Sigmoid colon (tissue), 4 donors: ENCODE data around the gene NUPR1.

Experiments
- CTCF ChIP-seq, 4 experiments: fragments of 450-650 bp in 3 of 4; fragments of 200-600 bp in 1 of 4; IDR thresholded peaks; one replicate each; pipeline ENCODE4 v1.5.1; 2016 to 2019; ENCODE audit warnings: antibody characterized with exemption in 4 of 4, mild to moderate bottlenecking in 3 of 4, moderate library complexity in 2 of 4
- POLR2A ChIP-seq, 2 donors: fragments of 450-650 bp; IDR thresholded peaks; one replicate each; pipeline ENCODE4 v1.6.1; 2016; ENCODE audit warnings: antibody characterized with exemption in 2 of 2, mild to moderate bottlenecking in 2 of 2, moderate library complexity in 2 of 2
- POLR2AphosphoS5 ChIP-seq, 4 donors: sonication (generic); formaldehyde crosslinking; IDR thresholded peaks; one replicate each; pipeline ENCODE4 v1.6.1; 2017; ENCODE audit warnings: antibody characterized with exemption in 4 of 4

- TF ChIP-seq POLR2A (IDR thresholded peaks at IDR 0.05), result no peak
- TF ChIP-seq CTCF (IDR thresholded peaks at IDR 0.05), result no peak
- TF ChIP-seq POLR2AphosphoS5 (IDR thresholded peaks at IDR 0.05), result no peak
Measured at GRCh38 chr16:28556914-28557320, 18.1 kb upstream of the NUPR1 start.
